ENCODE measurements around the gene OR2T11. TPM values are rescaled to one million over a fixed set of nuclear protein-coding genes. Genes with fewer than 3 reads are reported as not detected.

Gene OR2T11
- total and polyA plus RNA-seq, 4 donors: not detected

GRCh38 chr1:248618119-248618518, 16.8 kb downstream of the OR2T11 start:
- TF ChIP-seq RXRA (IDR thresholded peaks at IDR 0.05) (no peak), RAD21 (IDR thresholded peaks at IDR 0.05) (no peak), TAF1 (conservative IDR thresholded peaks at IDR 0.05) (no peak), NR2F2 (IDR thresholded peaks at IDR 0.05) (no peak), HNF4A (conservative IDR thresholded peaks at IDR 0.05) (no peak), HNF4G (IDR thresholded peaks at IDR 0.05) (no peak), GABPA (IDR thresholded peaks at IDR 0.05 in 1 of 2, conservative IDR thresholded peaks at IDR 0.05 in 1 of 2) (no peak), FOXA2 (IDR thresholded peaks at IDR 0.05) (no peak), EGR1 (IDR thresholded peaks at IDR 0.05; ENCODE audit: low read depth in 2 of 2) (no peak), JUND (IDR thresholded peaks at IDR 0.05) (no peak), FOXA1 (IDR thresholded peaks at IDR 0.05) (no peak), YY1 (IDR thresholded peaks at IDR 0.05) (no peak)
- TF ChIP-seq, protein P1, sequence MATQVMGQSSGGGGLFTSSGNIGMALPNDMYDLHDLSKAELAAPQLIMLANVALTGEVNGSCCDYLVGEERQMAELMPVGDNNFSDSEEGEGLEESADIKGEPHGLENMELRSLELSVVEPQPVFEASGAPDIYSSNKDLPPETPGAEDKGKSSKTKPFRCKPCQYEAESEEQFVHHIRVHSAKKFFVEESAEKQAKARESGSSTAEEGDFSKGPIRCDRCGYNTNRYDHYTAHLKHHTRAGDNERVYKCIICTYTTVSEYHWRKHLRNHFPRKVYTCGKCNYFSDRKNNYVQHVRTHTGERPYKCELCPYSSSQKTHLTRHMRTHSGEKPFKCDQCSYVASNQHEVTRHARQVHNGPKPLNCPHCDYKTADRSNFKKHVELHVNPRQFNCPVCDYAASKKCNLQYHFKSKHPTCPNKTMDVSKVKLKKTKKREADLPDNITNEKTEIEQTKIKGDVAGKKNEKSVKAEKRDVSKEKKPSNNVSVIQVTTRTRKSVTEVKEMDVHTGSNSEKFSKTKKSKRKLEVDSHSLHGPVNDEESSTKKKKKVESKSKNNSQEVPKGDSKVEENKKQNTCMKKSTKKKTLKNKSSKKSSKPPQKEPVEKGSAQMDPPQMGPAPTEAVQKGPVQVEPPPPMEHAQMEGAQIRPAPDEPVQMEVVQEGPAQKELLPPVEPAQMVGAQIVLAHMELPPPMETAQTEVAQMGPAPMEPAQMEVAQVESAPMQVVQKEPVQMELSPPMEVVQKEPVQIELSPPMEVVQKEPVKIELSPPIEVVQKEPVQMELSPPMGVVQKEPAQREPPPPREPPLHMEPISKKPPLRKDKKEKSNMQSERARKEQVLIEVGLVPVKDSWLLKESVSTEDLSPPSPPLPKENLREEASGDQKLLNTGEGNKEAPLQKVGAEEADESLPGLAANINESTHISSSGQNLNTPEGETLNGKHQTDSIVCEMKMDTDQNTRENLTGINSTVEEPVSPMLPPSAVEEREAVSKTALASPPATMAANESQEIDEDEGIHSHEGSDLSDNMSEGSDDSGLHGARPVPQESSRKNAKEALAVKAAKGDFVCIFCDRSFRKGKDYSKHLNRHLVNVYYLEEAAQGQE (IDR thresholded peaks at IDR 0.05): no peak
- TF ChIP-seq, protein P2, sequence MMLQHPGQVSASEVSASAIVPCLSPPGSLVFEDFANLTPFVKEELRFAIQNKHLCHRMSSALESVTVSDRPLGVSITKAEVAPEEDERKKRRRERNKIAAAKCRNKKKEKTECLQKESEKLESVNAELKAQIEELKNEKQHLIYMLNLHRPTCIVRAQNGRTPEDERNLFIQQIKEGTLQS (IDR thresholded peaks at IDR 0.05): no peak
- TF ChIP-seq, protein P3, sequence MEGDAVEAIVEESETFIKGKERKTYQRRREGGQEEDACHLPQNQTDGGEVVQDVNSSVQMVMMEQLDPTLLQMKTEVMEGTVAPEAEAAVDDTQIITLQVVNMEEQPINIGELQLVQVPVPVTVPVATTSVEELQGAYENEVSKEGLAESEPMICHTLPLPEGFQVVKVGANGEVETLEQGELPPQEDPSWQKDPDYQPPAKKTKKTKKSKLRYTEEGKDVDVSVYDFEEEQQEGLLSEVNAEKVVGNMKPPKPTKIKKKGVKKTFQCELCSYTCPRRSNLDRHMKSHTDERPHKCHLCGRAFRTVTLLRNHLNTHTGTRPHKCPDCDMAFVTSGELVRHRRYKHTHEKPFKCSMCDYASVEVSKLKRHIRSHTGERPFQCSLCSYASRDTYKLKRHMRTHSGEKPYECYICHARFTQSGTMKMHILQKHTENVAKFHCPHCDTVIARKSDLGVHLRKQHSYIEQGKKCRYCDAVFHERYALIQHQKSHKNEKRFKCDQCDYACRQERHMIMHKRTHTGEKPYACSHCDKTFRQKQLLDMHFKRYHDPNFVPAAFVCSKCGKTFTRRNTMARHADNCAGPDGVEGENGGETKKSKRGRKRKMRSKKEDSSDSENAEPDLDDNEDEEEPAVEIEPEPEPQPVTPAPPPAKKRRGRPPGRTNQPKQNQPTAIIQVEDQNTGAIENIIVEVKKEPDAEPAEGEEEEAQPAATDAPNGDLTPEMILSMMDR (IDR thresholded peaks at IDR 0.05; ENCODE audit: low read depth, low read length, missing input control): no peak
- TF ChIP-seq, protein P4, sequence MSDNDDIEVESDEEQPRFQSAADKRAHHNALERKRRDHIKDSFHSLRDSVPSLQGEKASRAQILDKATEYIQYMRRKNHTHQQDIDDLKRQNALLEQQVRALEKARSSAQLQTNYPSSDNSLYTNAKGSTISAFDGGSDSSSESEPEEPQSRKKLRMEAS (IDR thresholded peaks at IDR 0.05): no peak

DNA sequence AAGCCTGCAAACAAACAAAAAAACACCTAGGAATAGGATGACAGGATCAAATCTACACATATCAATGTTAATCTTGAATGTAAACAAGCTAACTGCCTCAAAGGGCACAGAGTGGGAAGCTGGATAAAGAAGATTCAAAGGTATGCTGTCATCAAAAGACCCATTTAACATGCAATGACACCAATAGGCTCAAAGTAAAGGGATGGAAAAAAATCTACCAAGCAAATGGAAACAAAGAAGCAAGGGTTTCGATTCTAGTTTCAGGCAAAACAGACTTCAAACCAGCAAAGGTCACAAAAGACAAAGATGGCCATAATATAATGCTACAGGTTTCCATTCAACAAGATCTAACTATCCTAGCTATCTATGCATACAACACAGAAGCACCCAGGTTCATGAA, 21.1 kb downstream of the OR2T11 start:
- WGBS: 59% methylated on average over 1 of the region's 1 CpG
- Histone ChIP-seq H3K36me3 (ENCODE audit: control insufficient read depth in 4 of 4, insufficient read depth in 3 of 4, low read depth in 1 of 4, low read length in 3 of 4) (no peaks in the 10 kb centered on the region), H3K9ac (ENCODE audit: low read depth in 1 of 2, low read length in 2 of 2) (no peak overlapping the region), H3K9me3 (ENCODE audit: control insufficient read depth in 4 of 4, low read length in 3 of 4) (no peaks in the 10 kb centered on the region), H3K27me3 (ENCODE audit: control insufficient read depth in 4 of 4, insufficient read depth in 4 of 4, low read length in 3 of 4) (no peaks in the 10 kb centered on the region), H3K4me1 (ENCODE audit: control insufficient read depth in 4 of 4, insufficient read depth in 4 of 4, low read length in 3 of 4) (no peaks in the 10 kb centered on the region), H3K27ac (ENCODE audit: low read depth in 1 of 2, low read length in 2 of 2) (no peak overlapping the region), H3K4me3 (ENCODE audit: low read depth in 1 of 3, low read length in 3 of 3) (no peak overlapping the region)
- TF ChIP-seq JUND (IDR thresholded peaks at IDR 0.05): no peak
- TF ChIP-seq EGR1 (IDR thresholded peaks at IDR 0.05; ENCODE audit: low read depth in 2 of 2): no peak
- TF ChIP-seq HNF4A (conservative IDR thresholded peaks at IDR 0.05): no peak
- no peak for TF ChIP-seq TAF1 (conservative IDR thresholded peaks at IDR 0.05)
- no peak for DNase-seq (ENCODE audit: low spot score)

More at GRCh38 chr1:248618119-248618518, 16.8 kb downstream of the OR2T11 start:
- Histone ChIP-seq H3K9ac (ENCODE audit: low read depth in 1 of 2, low read length in 2 of 2) (no peak overlapping the region), H3K4me3 (ENCODE audit: low read depth in 1 of 3, low read length in 3 of 3) (no peak overlapping the region), H3K4me1 (ENCODE audit: control insufficient read depth in 4 of 4, insufficient read depth in 4 of 4, low read length in 3 of 4) (no peaks in the 10 kb centered on the region), H3K36me3 (ENCODE audit: control insufficient read depth in 4 of 4, insufficient read depth in 3 of 4, low read depth in 1 of 4, low read length in 3 of 4) (no peaks in the 10 kb centered on the region), H3K27me3 (ENCODE audit: control insufficient read depth in 4 of 4, insufficient read depth in 4 of 4, low read length in 3 of 4) (no peaks in the 10 kb centered on the region), H3K9me3 (ENCODE audit: control insufficient read depth in 4 of 4, low read length in 3 of 4) (no peaks in the 10 kb centered on the region), H3K27ac (ENCODE audit: low read depth in 1 of 2, low read length in 2 of 2) (no peak overlapping the region)
- WGBS: 75% methylated on average over 7 of the region's 7 CpGs
- no peak for DNase-seq (ENCODE audit: low spot score)
